ENCODE data around the gene CST7.

The CST7 gene

GRCh38 chr20:25006431-25007167 lies 57.5 kb downstream of the CST7 start:
- DNase-seq, result no peak

GRCh38 chr20:25007491-25008305 lies 58.6 kb downstream of the CST7 start:
- no peak for DNase-seq

GRCh38 chr20:25008388-25009217 lies 59.5 kb downstream of the CST7 start:
- no peak for DNase-seq
